GM21737 (cell line): Measurements from ENCODE around the gene GFOD1.
A peak's percentile ranks its signal among the peaks of the same experiment; 100 is the strongest.

Experiments used
- ATAC-seq: cut with Tn5 transposase; IDR thresholded peaks from one replicate; pipeline ENCODE4 v1.9.1; 2021; ENCODE audit warnings: mild to moderate bottlenecking, moderate library complexity; ENCODE audit not compliant: unreplicated experiment

The GFOD1 gene

DNA sequence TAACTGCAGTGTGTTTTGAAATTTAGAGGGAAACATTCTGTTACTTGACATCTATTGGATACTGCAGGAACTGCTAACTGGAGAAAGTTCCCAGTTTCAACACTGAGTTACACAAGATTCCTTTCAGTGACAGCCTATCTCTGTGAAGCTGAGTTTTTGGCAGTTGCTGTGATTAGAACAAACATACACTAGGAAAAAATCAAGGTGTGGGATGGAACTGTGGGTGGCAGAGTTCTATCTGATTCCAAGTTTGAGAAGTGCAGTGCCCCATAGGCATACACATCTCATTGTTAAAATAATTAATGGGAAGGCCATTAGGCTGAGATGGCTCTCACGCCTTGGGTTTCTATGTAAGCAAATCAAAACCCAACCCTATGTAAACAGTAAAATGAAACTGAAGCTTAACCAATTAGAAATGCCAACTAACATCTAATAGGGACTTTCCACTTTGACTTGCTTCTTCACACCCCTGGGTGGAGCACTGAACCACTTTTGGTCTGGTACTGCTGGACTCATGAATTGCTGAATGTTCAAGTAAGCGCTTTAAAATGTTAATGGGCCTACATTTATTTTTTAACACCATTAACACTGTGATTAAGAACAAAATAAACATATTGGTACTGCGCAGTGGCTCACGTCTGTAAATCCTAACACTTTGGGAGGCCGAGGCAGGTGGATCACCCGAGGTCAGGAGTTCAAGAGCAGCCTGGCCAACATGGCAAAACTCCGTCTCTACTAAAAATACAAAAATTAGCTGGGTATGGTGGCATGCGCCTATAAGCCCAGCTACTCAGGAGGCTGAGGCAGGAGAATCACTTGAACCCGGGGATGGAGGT is 103.9 kb downstream of the GFOD1 start:
- peak; percentile 77 for ATAC-seq

DNA sequence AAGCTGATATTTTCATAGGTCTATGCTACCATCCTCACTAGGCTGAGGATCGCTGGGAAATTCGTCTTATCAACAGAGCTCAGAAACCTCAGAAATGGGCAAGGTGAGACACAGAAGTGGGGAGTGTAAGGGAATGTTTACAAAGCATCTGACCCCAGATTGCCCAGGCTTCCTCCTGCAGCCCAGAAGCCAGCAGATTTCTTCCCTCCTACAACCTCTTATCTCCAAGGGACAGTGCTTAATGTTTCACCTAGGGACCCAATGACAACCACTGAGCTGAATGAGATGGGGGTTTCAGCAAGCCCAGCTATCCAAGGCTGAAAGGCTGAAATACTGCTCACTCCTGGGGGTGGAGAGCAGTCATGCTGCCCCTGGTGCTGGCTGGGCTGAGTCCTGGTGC is 106.6 kb downstream of the GFOD1 start:
- ATAC-seq: no peak

DNA sequence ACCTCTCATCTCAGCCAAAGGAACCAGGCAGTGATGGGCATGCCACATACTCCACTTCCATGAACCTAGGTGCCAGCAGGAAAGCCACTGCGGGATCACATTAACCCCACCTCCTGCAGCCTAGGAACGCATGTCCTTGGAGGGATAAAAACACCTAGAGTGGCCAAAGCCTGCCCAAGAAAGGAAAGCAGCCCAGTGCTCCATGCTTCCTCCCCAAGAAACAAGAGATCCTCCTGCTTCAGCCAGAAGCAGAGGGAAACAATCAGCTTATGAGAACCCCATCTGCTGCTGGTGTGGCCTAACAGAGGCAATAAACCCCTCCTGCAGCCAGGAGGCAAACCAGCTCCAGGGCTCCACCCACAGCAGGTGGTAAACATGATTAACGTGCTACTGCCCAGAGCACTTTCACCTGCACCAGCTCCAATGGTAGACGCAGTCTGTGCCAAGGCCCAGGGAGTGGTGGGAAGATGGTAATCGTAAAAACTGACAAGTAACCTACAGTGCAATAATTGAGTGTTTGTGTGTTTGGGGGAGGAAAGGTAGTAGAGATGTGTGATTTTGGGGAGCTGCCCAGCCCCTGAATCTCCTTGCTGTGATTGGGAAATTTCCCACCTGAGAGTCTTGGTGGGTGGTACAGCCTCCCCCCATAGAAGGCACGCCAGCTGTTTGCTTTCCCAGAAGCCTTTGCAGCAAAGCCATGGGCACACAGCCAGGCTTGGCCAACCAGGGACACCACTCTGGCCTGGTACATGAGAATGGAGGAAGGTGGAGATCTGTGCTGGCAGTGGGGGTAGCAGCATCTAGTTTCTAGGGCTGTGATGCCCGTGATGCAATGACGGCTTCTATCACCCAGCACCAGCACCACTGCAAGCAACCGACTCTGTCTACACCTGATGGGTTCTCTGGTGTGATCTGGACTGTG is 108.5 kb downstream of the GFOD1 start:
- no peak for ATAC-seq

DNA sequence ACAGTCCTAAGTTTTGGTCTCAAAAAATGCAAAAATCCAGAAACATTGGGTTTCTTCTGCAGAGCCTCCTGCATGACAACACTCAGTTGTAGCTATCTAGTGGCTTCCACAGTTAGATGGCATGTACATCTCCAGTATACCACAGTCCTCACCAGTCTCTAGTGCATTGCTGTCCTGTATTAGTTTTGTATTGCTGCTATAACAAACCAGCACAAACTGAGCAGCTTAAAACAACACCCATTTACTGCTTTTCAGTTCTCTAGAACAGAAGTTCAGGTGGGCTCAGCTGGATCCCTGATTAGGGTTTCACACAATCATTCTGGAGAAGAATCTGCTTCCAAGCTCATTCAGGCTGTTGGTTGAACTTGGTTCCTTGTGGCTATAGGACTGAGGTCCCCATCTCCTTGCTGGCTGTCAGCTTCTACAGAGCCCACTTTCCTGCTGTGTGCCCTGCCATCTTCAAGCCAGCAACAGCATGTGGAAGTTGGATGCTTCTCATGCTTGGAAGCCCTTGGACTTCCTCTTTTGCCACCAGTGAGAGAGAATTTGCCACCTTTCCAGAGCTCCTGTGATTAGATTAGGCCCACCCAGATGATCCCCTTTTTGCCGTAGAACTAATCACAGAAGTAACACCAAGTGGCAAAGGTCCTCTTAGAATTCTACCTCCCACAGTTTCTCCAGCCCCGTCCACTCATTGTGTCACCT is 110.2 kb downstream of the GFOD1 start:
- ATAC-seq: no peak

DNA sequence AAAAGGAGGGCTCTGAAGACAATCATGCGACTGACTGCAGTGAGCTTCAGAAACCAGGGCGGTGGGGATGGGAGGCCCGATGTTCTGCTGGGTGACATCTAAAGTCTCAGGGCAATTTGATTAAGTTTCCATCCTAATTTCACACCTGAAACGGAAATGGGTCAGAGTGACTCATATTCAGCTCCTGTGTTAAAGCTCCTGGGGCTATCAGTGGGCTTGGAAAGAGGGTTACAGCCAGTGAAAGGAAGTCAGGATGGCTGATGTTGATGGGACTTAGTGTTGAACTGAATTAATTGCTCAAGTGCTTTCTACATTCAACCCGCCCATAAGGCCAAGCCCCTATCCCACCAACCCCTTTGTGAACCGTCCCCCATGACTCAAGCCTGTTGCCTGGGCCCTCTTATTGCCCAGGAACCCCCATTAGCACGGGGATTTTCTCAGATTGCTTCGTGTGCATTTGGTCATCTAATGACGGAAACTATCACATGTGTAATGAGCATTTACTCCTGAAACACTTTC is 112.0 kb downstream of the GFOD1 start:
- peak; percentile 75 for ATAC-seq

DNA sequence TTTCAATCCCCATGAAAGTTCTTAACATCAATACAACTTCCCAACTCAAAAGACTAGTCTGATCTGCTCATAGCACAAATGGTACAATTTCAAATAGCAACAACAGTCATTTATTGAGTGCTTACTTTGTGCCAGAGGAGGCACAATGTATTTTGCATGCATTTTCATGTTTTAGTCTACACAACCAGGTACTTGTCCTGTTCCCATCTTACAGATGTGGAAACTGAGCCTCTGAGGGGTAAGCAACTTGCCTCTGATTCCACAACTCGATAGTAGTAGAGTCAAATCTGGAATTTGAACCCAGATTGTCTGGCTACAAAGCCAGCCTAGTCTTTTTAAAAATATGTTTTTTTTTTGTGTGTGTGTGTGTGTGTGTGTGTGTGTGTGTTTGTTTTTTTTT is 113.5 kb downstream of the GFOD1 start:
- ATAC-seq: no peak

DNA sequence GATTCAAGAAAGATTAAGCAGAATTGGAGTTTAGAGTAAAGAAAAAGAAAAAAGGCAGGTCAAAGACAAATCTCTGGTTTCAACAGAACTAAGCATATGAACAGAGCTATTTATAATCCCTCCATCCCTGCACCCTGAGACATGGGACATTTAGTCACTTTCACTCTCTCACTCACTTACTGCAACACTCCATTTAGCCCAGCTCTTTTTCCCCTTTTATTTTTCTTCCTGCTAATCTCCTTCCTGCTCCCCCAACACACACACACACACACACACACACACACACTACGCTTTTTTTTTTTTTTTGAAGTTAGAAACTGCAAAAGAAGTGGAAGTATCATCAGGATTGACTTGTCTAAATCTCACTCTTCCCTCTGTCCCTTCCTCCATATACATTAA is 113.9 kb downstream of the GFOD1 start:
- ATAC-seq: no peak

DNA sequence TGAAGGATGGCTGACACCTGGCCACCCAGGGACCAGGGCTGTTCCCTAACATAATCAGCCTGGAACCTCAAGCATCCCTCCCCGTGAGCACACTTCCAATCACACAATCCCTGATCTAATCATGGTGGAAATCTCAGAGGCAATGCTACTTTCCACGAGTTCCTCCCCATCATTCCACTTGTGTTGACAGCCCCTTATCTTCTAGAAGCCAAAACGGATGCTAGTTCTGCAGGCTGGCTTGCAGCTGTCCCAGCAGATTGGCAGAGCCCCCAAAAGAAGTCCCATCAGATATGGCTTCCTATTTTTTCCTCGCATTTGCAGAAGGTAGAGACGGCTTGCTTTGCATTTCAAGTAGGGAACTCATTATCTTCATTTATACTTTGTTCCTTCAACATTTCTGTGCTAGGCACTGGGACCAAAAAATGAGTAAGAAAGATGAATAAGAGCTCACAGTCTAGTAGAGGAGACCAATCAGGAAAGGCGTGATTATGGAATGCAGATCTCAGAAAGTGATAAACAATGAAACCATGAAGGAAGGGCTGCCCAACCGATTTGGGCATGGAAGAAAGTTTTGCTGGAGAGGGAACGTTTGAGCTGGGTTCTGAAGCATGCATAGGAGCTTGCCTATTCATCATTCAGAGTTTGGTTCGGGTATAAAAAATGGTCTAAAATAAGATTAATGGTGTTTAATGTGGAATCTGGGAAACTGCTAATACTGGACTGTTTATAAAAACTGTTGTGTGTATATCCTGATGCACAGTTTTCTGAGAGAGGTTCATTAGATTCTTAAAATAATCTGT is 114.5 kb downstream of the GFOD1 start:
- no peak for ATAC-seq

DNA sequence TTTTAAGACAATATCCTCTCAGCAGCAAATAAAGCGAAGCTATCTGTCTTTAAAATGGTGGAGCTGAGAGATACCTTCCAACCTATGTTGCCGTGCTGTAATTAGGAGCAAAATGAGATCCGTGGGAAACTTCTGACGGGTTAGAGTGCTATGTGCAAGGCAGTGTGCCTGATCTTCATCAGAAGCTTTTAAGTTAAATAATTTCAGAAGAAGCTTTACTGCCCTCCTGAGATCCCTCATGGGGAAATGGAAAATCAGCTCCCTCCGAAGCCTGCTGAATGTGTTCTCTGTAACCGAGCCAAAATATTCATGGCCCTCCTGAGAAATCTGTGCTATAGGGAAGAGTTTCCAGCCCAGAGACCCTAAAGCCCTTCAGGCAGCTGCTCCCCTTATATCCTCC is 115.3 kb downstream of the GFOD1 start:
- ATAC-seq: no peak

DNA sequence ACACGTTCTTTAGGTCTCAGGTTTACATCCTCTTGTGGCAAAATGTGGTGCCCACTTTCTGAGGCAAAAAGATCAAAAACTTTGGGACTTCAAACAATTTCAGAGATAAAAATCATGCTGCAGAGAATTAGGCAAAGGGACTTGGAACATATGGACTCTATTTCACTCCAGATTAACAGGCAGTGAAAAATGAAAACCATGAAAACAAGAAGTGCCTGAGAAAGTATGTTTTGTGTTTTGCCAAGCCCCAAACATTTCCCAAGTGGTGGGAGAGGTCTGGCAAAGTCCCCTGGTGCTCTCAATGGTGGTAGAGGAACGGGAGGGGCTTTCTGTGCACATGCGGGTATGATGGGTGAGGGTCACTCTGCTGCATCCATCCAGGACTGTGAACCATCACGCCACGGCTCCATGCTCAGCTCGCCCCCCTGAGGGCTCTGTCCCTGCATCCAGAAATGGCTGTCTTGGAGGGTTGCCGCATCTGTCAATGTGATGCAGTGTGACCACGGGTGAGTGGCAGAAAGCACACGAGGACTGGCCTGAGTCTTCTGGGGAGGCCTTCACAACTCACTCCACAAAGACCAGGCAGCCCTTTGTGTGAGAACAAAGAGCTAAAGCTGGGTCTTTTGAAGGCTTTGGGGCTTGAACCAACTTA is 115.9 kb downstream of the GFOD1 start:
- ATAC-seq: no peak

DNA sequence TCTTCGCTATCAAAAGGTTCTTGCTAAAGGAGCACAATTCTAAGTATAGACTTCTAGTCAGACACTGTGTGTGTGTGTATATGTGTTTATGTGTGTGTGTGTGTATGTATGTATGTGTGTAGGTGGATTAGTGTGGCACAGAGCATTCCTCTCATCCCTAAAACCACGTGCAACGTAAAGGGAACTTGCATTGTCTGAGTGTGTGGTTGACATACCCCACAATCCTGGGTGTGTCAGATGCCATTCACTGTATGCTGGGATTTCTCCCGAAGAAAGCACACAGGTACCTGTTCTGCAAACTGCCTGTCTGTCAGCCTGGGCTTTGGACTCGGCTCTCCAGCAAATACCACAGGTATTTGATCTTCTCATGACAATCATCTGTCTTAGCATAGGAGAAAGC is 116.8 kb downstream of the GFOD1 start:
- ATAC-seq: no peak

DNA sequence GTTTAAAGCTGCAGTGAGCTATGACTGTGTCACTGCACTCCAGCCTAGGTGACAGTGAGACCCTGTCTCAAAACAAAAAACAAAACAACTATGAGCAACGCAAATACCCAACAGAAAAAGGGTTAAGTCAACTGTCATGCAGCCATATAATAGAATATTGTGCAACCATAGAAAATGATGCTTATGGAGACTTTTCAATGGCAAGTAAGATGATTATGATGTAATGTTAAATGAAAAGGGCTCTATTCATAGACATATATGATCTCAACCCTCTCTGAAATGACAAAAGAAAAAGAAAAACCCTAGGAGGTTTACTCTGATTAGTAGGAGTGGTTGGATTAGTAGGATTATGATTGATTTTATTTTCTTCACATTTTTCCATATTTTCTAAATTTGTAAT is 117.8 kb downstream of the GFOD1 start:
- no peak for ATAC-seq

DNA sequence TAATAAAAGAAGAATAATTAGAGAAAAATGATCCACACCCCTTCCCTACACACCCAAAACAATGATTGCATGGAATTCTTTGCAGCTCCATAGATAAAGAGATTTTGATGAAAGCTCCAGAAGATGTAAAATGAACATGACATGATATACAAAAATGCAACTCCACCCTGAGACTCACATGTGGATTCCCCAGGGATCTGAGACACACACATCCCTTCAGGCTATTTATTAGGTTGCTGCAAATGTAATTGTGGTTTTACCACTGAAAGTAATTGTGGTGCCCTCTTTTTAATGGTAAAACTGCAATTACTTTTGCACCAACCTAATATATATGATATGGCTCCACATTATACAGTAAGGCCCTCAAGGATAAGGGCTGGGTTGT is 118.7 kb downstream of the GFOD1 start:
- ATAC-seq: no peak

DNA sequence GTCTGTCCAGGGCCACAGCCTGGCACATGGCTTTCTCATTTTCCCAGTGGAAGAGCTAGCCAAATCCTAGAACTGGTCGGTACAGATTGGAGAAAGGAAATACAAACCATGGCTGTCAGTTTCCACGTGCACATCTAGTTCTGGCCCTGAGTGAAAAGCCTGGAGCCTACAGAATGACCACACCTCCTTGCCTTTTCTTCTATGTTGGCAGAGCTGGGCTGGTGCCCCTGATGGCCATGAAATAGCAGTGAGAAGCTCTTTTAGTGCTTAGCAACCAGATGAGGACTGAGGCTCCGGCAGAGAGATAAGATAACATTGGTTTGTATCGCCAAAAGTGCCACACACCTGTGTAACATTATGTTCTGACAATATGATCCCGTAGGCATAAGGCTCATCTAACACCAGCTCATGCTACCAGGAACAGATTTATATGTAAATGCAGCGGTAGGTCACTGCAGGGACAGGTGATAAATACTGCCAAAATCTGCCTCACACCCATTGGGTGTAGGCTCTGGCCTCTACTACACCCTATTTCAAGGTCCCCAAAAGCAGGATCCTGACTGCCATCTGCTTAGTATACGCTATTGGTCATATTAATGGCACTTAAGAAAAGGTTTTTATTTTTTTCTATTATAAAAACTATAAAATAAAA is 119.2 kb downstream of the GFOD1 start:
- ATAC-seq: no peak

DNA sequence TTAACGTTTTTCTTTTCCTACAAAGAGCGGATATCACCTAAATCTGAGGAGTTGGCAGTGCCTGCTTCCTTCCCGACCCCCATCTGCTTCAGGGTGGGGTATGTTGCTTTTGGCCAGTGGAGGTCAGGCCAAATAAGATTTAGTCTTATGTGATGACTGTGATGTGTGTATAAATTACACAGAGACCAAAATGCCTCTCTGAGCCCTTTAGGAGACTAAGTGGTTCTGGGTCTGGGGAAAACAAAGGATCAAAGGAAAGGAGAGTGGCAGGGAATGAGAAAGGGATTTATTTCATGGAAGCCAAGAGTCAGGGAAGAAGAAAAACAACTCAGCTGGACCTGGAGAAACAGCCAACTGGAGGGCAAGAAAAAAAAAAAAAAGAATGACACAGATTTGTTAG is 120.0 kb downstream of the GFOD1 start:
- no peak for ATAC-seq

DNA sequence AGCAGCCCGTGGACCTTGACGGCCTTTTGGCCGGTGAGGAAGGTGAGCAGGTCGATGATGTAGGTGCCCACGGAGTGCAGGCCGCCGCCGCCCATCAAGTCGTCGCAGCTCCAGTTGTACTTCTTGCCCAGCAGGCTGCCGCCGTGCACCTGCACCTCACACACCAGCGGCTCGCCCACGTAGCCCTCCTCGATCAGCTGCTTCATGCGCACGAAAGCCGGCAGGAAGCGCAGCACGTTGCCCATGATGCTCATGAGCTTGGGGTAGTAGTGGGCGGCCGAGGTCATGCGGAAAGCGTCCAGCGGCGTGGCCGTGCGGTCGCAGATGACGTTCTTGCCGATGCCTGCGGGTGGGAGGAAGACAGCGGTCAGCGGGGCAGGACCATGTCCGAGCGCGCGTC is 122.1 kb downstream of the GFOD1 start:
- no peak for ATAC-seq

DNA sequence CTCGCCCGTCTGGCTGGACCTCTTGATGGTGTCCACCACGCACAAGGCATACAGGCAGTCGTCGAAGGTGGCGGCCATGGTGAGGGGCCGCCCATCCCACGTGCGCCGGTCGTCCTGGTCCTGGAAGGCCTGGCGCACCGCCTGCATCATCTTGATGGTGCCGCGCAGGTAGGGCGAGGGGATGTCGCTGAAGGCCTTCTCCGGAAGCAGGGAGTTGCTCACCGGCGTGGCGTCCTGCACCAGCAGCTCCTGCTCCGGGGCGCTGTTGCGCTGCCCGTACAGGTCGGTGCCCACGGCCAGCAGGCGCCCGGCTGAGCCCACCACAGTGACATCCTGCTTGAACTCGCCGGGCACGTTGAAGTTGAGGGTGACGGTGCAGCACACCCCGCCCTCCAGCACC is 122.6 kb downstream of the GFOD1 start:
- ATAC-seq: no peak

DNA sequence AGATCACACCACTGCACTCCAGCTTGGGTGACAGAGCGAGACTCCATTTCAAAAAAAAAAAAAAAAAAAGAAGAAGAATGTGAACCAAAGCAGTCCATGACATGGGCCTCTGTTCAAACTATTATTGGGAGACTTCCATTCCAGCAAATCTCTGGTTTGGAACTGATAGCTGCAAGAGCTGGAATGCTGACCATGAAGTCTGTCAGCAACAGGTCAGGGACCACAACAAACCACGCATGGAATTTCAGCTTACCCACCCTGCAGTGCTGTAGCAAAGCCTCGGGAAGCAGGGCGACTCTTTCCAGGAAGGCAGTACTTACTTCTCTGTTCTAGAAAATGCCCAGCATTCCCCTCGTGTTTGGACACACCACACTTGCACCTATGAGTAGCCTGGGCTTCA is 125.0 kb downstream of the GFOD1 start:
- no peak for ATAC-seq
